Smooth muscle cell (in vitro differentiated cells): ENCODE data around the gene INS. TPM values are rescaled to one million over a fixed set of nuclear protein-coding genes. Genes with fewer than 3 reads are reported as not detected.
A peak's percentile ranks its signal among the peaks of the same experiment; 100 is the strongest.

ENCODE experiments used
- DNase-seq: peaks from one replicate; lab custom pipeline; 2025; ENCODE audit not compliant: unreplicated experiment; lab: John Stamatoyannopoulos, UW
- H2AFZ ChIP-seq: fragments of 200-600 bp; sonication (generic); 2 replicates; pipeline ENCODE4 v1.6.0; 2016; ENCODE audit warnings: antibody characterized with exemption, low read depth, mild to moderate bottlenecking
- H3F3A ChIP-seq: fragments of 200-600 bp; sonication (generic); 2 replicates; pipeline ENCODE4 v1.6.0; 2017; ENCODE audit warnings: antibody characterized with exemption, low read depth
- H3K27ac ChIP-seq: fragments of 200-600 bp; sonication (generic); 2 replicates; pipeline ENCODE4 v1.5.1; 2016; ENCODE audit warnings: low read depth, mild to moderate bottlenecking
- H3K27me3 ChIP-seq: fragments of 200-600 bp; sonication (generic); 2 replicates; pipeline ENCODE4 v1.6.1; 2016; ENCODE audit warnings: low read depth, mild to moderate bottlenecking
- H3K36me3 ChIP-seq: fragments of 200-600 bp; sonication (generic); 2 replicates; pipeline ENCODE4 v1.5.1; 2016; ENCODE audit warnings: low read depth
- H3K4me1 ChIP-seq: fragments of 200-600 bp; sonication (generic); 2 replicates; pipeline ENCODE4 v1.5.1; 2016; ENCODE audit warnings: low read depth
- H3K4me2 ChIP-seq: fragments of 200-600 bp; sonication (generic); 2 replicates; pipeline ENCODE4 v1.6.0; 2016; ENCODE audit warnings: mild to moderate bottlenecking
- H3K4me3 ChIP-seq: fragments of 200-600 bp; sonication (generic); 2 replicates; pipeline ENCODE4 v1.5.1; 2016; ENCODE audit warnings: mild to moderate bottlenecking
- H3K79me2 ChIP-seq: fragments of 200-600 bp; sonication (generic); 2 replicates; pipeline ENCODE4 v1.6.0; 2016; ENCODE audit warnings: low read depth, mild to moderate bottlenecking
- H3K9ac ChIP-seq: fragments of 200-600 bp; sonication (generic); 2 replicates; pipeline ENCODE4 v1.6.0; 2016; ENCODE audit warnings: low read depth
- H3K9me3 ChIP-seq: fragments of 200-600 bp; sonication (generic); replicated peaks from 2 replicates; pipeline ENCODE4 v1.5.1; 2016; ENCODE audit warnings: low read depth
- H4K20me1 ChIP-seq: fragments of 200-600 bp; sonication (generic); 2 replicates; pipeline ENCODE4 v1.6.0; 2016; ENCODE audit warnings: low read depth
- WGBS: methylation state at CpG from one replicate; pipeline ENCODE4 v1.1.7; 2016; ENCODE audit warnings: low lambda C conversion rate; 5-methylcytosine and 5-hydroxymethylcytosine counted together
- polyA plus RNA-seq: library from polyadenylated mRNA; unstranded; fragments of >200 nt; fragmentation: Nextera tagmentation; extraction: Ambion mirVana; gene quantifications from 2 replicates; pipeline ENCODE4 v1.2.1, GENCODE V29; 2016
- total RNA-seq: library from RNA; depleted of rRNA; stranded (reverse); fragments of >200 nt; gene quantifications from 2 replicates; pipeline ENCODE4 v1.2.3, GENCODE V29; 2014
- TF ChIP-seq, protein P1 (sequence below): fragments of 200-600 bp; sonication (generic); IDR thresholded peaks from 2 replicates; pipeline ENCODE4 v1.5.1; 2017; ENCODE audit warnings: borderline replicate concordance, mild to moderate bottlenecking, antibody characterized with exemption; ENCODE audit not compliant: insufficient read depth, poor library complexity, severe bottlenecking

Gene INS
- total and polyA plus RNA-seq, 2 experiments from 2014 or later, result not detected

- TF ChIP-seq, protein P1, sequence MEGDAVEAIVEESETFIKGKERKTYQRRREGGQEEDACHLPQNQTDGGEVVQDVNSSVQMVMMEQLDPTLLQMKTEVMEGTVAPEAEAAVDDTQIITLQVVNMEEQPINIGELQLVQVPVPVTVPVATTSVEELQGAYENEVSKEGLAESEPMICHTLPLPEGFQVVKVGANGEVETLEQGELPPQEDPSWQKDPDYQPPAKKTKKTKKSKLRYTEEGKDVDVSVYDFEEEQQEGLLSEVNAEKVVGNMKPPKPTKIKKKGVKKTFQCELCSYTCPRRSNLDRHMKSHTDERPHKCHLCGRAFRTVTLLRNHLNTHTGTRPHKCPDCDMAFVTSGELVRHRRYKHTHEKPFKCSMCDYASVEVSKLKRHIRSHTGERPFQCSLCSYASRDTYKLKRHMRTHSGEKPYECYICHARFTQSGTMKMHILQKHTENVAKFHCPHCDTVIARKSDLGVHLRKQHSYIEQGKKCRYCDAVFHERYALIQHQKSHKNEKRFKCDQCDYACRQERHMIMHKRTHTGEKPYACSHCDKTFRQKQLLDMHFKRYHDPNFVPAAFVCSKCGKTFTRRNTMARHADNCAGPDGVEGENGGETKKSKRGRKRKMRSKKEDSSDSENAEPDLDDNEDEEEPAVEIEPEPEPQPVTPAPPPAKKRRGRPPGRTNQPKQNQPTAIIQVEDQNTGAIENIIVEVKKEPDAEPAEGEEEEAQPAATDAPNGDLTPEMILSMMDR, result no peak
- H3K27me3 ChIP-seq, result no peaks in the 10 kb centered on the region
- WGBS, result 87% methylated on average over 25 of the region's 28 CpGs
- H3K4me1 ChIP-seq, result peaks cover 4% of the 10 kb centered on the region
- peaks cover 32% of the 10 kb centered on the region for H3K79me2 ChIP-seq
- no peak overlapping the region for H3K27ac ChIP-seq
- H3K9ac ChIP-seq, result no peak overlapping the region
- H4K20me1 ChIP-seq, result peaks cover 89% of the 10 kb centered on the region
- H3K9me3 ChIP-seq, result no peaks in the 10 kb centered on the region
- no peak overlapping the region for H3K4me2 ChIP-seq
- H3F3A ChIP-seq, result peaks cover 76% of the 10 kb centered on the region
- DNase-seq, result no peak
- no peak overlapping the region for H2AFZ ChIP-seq
- H3K36me3 ChIP-seq, result no peaks in the 10 kb centered on the region
- no peak overlapping the region for H3K4me3 ChIP-seq
Observed at GRCh38 chr11:2131371-2132236, 29.4 kb downstream of the INS start.

- no peaks in the 10 kb centered on the region for H3K36me3 ChIP-seq
- TF ChIP-seq, protein P1, result no peak
- no peaks in the 10 kb centered on the region for H3K27me3 ChIP-seq
- peaks cover 82% of the 10 kb centered on the region for H4K20me1 ChIP-seq
- no peak overlapping the region for H3K27ac ChIP-seq
- H3K79me2 ChIP-seq, result peaks cover 25% of the 10 kb centered on the region
- no peak overlapping the region for H3K4me2 ChIP-seq
- H3K9ac ChIP-seq, result no peak overlapping the region
- DNase-seq, result no peak
- H3K9me3 ChIP-seq, result no peaks in the 10 kb centered on the region
- no peak overlapping the region for H3K4me3 ChIP-seq
- H3K4me1 ChIP-seq, result no peaks in the 10 kb centered on the region
- peaks cover 69% of the 10 kb centered on the region for H3F3A ChIP-seq
- no peak overlapping the region for H2AFZ ChIP-seq
- 88% methylated on average over 18 of the region's 18 CpGs for WGBS
Observed at GRCh38 chr11:2130881-2131352, 30.1 kb downstream of the INS start.

DNA sequence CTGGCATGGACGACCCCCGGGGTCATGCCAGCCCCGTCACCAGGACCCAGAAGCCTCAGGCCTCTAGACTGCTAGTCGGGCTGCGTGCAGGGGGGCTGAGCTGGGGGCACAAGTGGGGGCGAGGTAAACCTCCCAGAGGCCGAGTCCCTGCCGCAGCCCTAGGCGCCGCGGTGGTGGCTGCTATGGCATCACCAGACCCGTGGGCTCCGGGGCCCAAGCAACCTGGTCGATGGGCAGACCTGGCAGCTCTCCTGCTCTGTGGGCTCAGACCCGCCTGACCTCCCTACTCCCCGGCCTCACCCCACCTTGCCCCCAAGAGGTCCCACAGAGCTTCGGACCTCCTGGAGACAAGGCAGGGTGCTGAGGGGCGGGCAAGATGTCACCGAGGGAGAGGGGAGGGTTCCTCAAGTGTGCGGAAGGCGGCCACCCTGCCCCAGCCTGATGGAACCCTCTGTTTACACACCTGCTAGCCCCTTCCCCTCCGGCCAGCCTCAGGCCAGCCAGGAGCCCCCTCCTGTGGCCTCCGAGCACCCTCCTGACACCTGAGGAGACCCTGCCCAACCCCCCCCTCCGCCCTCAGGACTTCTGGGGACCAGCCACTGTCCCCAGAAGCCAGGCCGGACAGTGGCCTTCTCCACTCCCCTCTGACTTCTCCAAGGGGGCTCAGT, 31.2 kb downstream of the INS start:
- H3K4me3 ChIP-seq, result no peak overlapping the region
- no peak overlapping the region for H3K4me2 ChIP-seq
- H3K27ac ChIP-seq, result peak overlapping the region; percentile 28
- TF ChIP-seq, protein P1, result no peak
- H3K36me3 ChIP-seq, result no peaks in the 10 kb centered on the region
- H2AFZ ChIP-seq, result no peak overlapping the region
- H3K9me3 ChIP-seq, result no peaks in the 10 kb centered on the region
- no peaks in the 10 kb centered on the region for H3K4me1 ChIP-seq
- no peak overlapping the region for H3K9ac ChIP-seq
- H3K79me2 ChIP-seq, result peaks cover 14% of the 10 kb centered on the region
- 84% methylated on average over 17 of the region's 25 CpGs for WGBS
- peaks cover 58% of the 10 kb centered on the region for H3F3A ChIP-seq
- no peak for DNase-seq
- peaks cover 71% of the 10 kb centered on the region for H4K20me1 ChIP-seq
- H3K27me3 ChIP-seq, result no peaks in the 10 kb centered on the region
